SK-N-SH (cell line): ENCODE results near the gene TRAPPC12. TPM values are rescaled to one million over a fixed set of nuclear protein-coding genes. Genes with fewer than 3 reads are reported as not detected.

Source experiments
- CTCF ChIA-PET: fragments of 300-600, 350-600 bp; formaldehyde crosslinking; extraction: SDS; loops from one replicate; lab custom pipeline; 2021; lab: Yijun Ruan, JAX
- POLR2A ChIA-PET: fragments of 350-600 bp; sonication (Branson Sonifier 250); formaldehyde crosslinking; extraction: SDS; loops from one replicate; lab custom pipeline; 2020; ENCODE audit warnings: antibody characterized with exemption, inconsistent platforms; lab: Yijun Ruan, JAX
- DNase-seq: peaks from one replicate; pipeline ENCODE4 v3.0.0; 2012
- H2AFZ ChIP-seq: fragments of 200-600 bp; sonication (generic); 2 replicates; pipeline ENCODE4 v1.8.1; 2016; ENCODE audit warnings: antibody characterized with exemption, mild to moderate bottlenecking, low read depth
- H3F3A ChIP-seq: fragments of 200-600 bp; sonication (generic); replicated peaks from 2 replicates; pipeline ENCODE3; 2016; ENCODE audit warnings: antibody characterized with exemption, mild to moderate bottlenecking; ENCODE audit not compliant: insufficient read depth
- H3K27ac ChIP-seq, 2 experiments: fragments of 200-500 bp in 1 of 2; fragments of 200-600 bp in 1 of 2; sonication (Bioruptor generic) in 1 of 2; sonication (generic), shearing (Covaris generic) in 1 of 2; 2 replicates each; pipeline versions ENCODE4 v1.5.1 to v1.6.1; 2014 to 2016; ENCODE audit warnings: low read depth in 2 of 2, inconsistent platforms in 1 of 2, low read length in 1 of 2, mild to moderate bottlenecking in 1 of 2, mixed read lengths in 1 of 2
- H3K27me3 ChIP-seq: fragments of 200-600 bp; sonication (generic), shearing (Covaris generic); 2 replicates; pipeline ENCODE4 v1.6.1; 2016; ENCODE audit warnings: mixed run types; ENCODE audit not compliant: insufficient read depth
- H3K36me3 ChIP-seq, 2 experiments: fragments of 200-500 bp in 1 of 2; fragments of 200-600 bp in 1 of 2; sonication (Bioruptor generic) in 1 of 2; sonication (generic) in 1 of 2; replicated peaks in 1 of 2; 2 replicates each; pipeline versions ENCODE3 to v1.5.1; 2014 to 2016; ENCODE audit warnings: low read length in 1 of 2, mild to moderate bottlenecking in 1 of 2; ENCODE audit not compliant: insufficient read depth in 2 of 2, control insufficient read depth in 1 of 2
- H3K4me1 ChIP-seq, 2 experiments: fragments of 200-500 bp in 1 of 2; fragments of 200-600 bp in 1 of 2; sonication (Bioruptor generic) in 1 of 2; sonication (generic), shearing (Covaris generic) in 1 of 2; 2 replicates each; pipeline versions ENCODE4 v1.5.1 to v1.6.1; 2014 to 2016; ENCODE audit warnings: low read depth in 1 of 2, low read length in 1 of 2, mixed run types in 1 of 2; ENCODE audit not compliant: insufficient read depth in 2 of 2, control insufficient read depth in 1 of 2
- H3K4me2 ChIP-seq: fragments of 200-600 bp; sonication (generic), shearing (Covaris generic); 2 replicates; pipeline ENCODE4 v1.6.1; 2017; ENCODE audit warnings: mixed run types
- H3K4me3 ChIP-seq, 2 experiments: fragments of 200-500 bp in 1 of 2; fragments of 200-600 bp in 1 of 2; sonication (Bioruptor generic) in 1 of 2; sonication (generic), shearing (Covaris generic) in 1 of 2; 2 replicates each; pipeline versions ENCODE4 v1.5.1 to v1.8.1; 2014 to 2016; ENCODE audit warnings: low read depth in 2 of 2, inconsistent platforms in 1 of 2, low read length in 1 of 2, mild to moderate bottlenecking in 1 of 2, mixed read lengths in 1 of 2, moderate library complexity in 1 of 2
- H3K79me2 ChIP-seq: fragments of 200-600 bp; sonication (generic); 2 replicates; pipeline ENCODE4 v1.8.1; 2017; ENCODE audit warnings: mild to moderate bottlenecking; ENCODE audit not compliant: insufficient read depth
- H3K9ac ChIP-seq: fragments of 200-600 bp; sonication (generic); 2 replicates; pipeline ENCODE4 v1.6.1; 2017; ENCODE audit warnings: mixed run types
- H3K9me2 ChIP-seq: fragments of 200-600 bp; sonication (generic); 2 replicates; pipeline ENCODE4 v1.6.1; 2017; ENCODE audit warnings: mixed run types
- H3K9me3 ChIP-seq: fragments of 200-600 bp; sonication (generic); 2 replicates; pipeline ENCODE4 v1.6.1; 2017; ENCODE audit warnings: mixed run types, mild to moderate bottlenecking, moderate library complexity
- H4K20me1 ChIP-seq: fragments of 200-600 bp; sonication (generic); 2 replicates; pipeline ENCODE4 v1.6.1; 2017; ENCODE audit warnings: mild to moderate bottlenecking, mixed run types; ENCODE audit not compliant: insufficient read depth
- CHD2 ChIP-seq: fragments of 150-350 bp; IDR thresholded peaks from 2 replicates; pipeline ENCODE4 v1.6.1; 2018; ENCODE audit warnings: low read length; ENCODE audit not compliant: partially characterized antibody
- EP300 ChIP-seq, 2 experiments: IDR thresholded peaks; 2 replicates each; pipeline versions ENCODE4 v1.4.0 to v1.6.1; 2012; ENCODE audit warnings: borderline replicate concordance in 1 of 2, low read depth in 1 of 2, low read length in 1 of 2
- EZH2phosphoT487 ChIP-seq: fragments of 200-600 bp; sonication (generic); IDR thresholded peaks from 2 replicates; pipeline ENCODE4 v1.6.1; 2017; ENCODE audit warnings: low read depth, mixed run types, mild to moderate bottlenecking, antibody characterized with exemption, moderate library complexity, borderline replicate concordance
- FOSL2 ChIP-seq: IDR thresholded peaks from 2 replicates; pipeline ENCODE4 v1.4.0; 2012; ENCODE audit warnings: low read depth, mild to moderate bottlenecking, moderate library complexity, borderline replicate concordance
- FOXM1 ChIP-seq: IDR thresholded peaks from 2 replicates; pipeline ENCODE4 v1.4.0; 2012; ENCODE audit warnings: low read depth, mild to moderate bottlenecking
- GABPA ChIP-seq: IDR thresholded peaks from 2 replicates; pipeline ENCODE4 v1.4.0; 2012; ENCODE audit warnings: low read depth, mild to moderate bottlenecking
- JUND ChIP-seq: IDR thresholded peaks from 2 replicates; pipeline ENCODE4 v1.4.0; 2012
- MAX ChIP-seq: IDR thresholded peaks from 2 replicates; pipeline ENCODE4 v1.4.0; 2012; ENCODE audit warnings: low read depth
- MEF2A ChIP-seq: IDR thresholded peaks from 2 replicates; pipeline ENCODE4 v1.4.0; 2012; ENCODE audit warnings: low read depth, borderline replicate concordance
- MXI1 ChIP-seq: IDR thresholded peaks from 2 replicates; pipeline ENCODE4 v1.6.1; 2012; ENCODE audit warnings: mild to moderate bottlenecking, low read depth, low read length, improper control_type of control experiment
- PBX3 ChIP-seq: IDR thresholded peaks from 2 replicates; pipeline ENCODE4; 2012
- RCOR1 ChIP-seq: fragments of 150-350 bp; IDR thresholded peaks from 2 replicates; pipeline ENCODE4 v1.6.1; 2017; ENCODE audit warnings: antibody characterized with exemption, low read length
- RFX5 ChIP-seq: IDR thresholded peaks from 2 replicates; pipeline ENCODE4 v1.6.1; 2012; ENCODE audit warnings: mild to moderate bottlenecking, improper control_type of control experiment, low read length
- TAF1 ChIP-seq: IDR thresholded peaks from 2 replicates; pipeline ENCODE4 v1.6.1; 2012; ENCODE audit warnings: low read depth, mild to moderate bottlenecking, low read length, moderate library complexity, borderline replicate concordance
- TEAD4 ChIP-seq: IDR thresholded peaks from 2 replicates; pipeline ENCODE4 v1.4.0; 2012; ENCODE audit warnings: mild to moderate bottlenecking, borderline replicate concordance; ENCODE audit not compliant: insufficient read depth
- USF1 ChIP-seq: IDR thresholded peaks from 2 replicates; pipeline ENCODE4 v1.4.0; 2012; ENCODE audit warnings: low read depth, borderline replicate concordance
- ZBTB33 ChIP-seq: IDR thresholded peaks from 2 replicates; pipeline ENCODE4 v1.4.0; 2012; ENCODE audit warnings: low read depth, borderline replicate concordance
- WGBS: methylation state at CpG from one replicate; pipeline ENCODE4 v1.1.6; 2017; ENCODE audit warnings: low lambda C conversion rate; 5-methylcytosine and 5-hydroxymethylcytosine counted together
- polyA plus RNA-seq, 3 experiments: library from polyadenylated mRNA; depleted of rRNA; stranded (reverse); fragments of >200 nt; gene quantifications; 2 replicates each; pipeline ENCODE4 v1.2.3, GENCODE V29; 2012

The TRAPPC12 gene
- polyA plus RNA-seq, 1 of the 3 experiments (the other 2 are of a cell fraction): 83.3 TPM

- CTCF ChIA-PET: interaction anchor here (1.2 kb wide), 1 partner anchor 9 kb away, joined by 3 read pairs; no protein-coding TSS in a partner anchor
- Histone ChIP-seq H3K27ac (no peak overlapping the region), H3K79me2 (peaks cover 88% of the 10 kb centered on the region), H3K27me3 (no peaks in the 10 kb centered on the region), H3F3A (peaks cover 3% of the 10 kb centered on the region), H3K9me2 (no peaks in the 10 kb centered on the region), H3K9ac (no peak overlapping the region), H3K4me1 (peaks cover 0 to 3% of the 10 kb centered on the region in 2 experiments; a peak in 2 of 4 replicates), H3K4me3 (no peak overlapping the region), H2AFZ (no peak overlapping the region), H3K36me3 (peaks cover 60 to 80% of the 10 kb centered on the region in 2 experiments), H4K20me1 (no peaks in the 10 kb centered on the region; the same call in 1 of the 2 replicates), H3K9me3 (no peaks in the 10 kb centered on the region), H3K4me2 (no peak overlapping the region)
- POLR2A ChIA-PET: no interaction called here
- no peak for DNase-seq
- 98% methylated on average over 8 of the region's 8 CpGs for WGBS
- no peak for TF ChIP-seq MEF2A
- no peak for TF ChIP-seq RCOR1
- no peak for TF ChIP-seq FOXM1
- TF ChIP-seq USF1: no peak
- no peak for TF ChIP-seq TEAD4
- no peak for TF ChIP-seq FOSL2
- TF ChIP-seq MXI1: no peak
- no peak for TF ChIP-seq GABPA
- no peak for TF ChIP-seq ZBTB33
- TF ChIP-seq PBX3: no peak
- no peak for TF ChIP-seq JUND
- TF ChIP-seq MAX: no peak
- TF ChIP-seq TAF1: no peak
- TF ChIP-seq CHD2: no peak
Observed at GRCh38 chr2:3390041-3390440, 10.5 kb downstream of the TRAPPC12 start.

- WGBS: 97% methylated on average over 4 of the region's 4 CpGs
- DNase-seq: no peak
- Histone ChIP-seq H3K27ac (no peak overlapping the region), H4K20me1 (no peaks in the 10 kb centered on the region; the same call in 1 of the 2 replicates), H3K4me3 (no peak overlapping the region), H3K36me3 (peaks cover 73% of the 10 kb centered on the region in 2 experiments), H3K9me2 (no peaks in the 10 kb centered on the region), H2AFZ (no peak overlapping the region), H3K27me3 (no peaks in the 10 kb centered on the region), H3K79me2 (peaks cover 89% of the 10 kb centered on the region), H3K9ac (no peak overlapping the region), H3F3A (no peaks in the 10 kb centered on the region), H3K4me1 (no peaks in the 10 kb centered on the region), H3K9me3 (peaks cover 16% of the 10 kb centered on the region; the same call in 1 of the 2 replicates), H3K4me2 (no peak overlapping the region)
- no peak for TF ChIP-seq CHD2
- TF ChIP-seq USF1: no peak
- no peak for TF ChIP-seq JUND
- no peak for TF ChIP-seq MAX
- no peak for TF ChIP-seq MXI1
- no peak for TF ChIP-seq TAF1
- no peak for TF ChIP-seq RFX5
- no peak for TF ChIP-seq EP300 (IDR thresholded peaks at IDR 0.05; ENCODE audit: borderline replicate concordance in 1 of 2, low read depth in 1 of 2, low read length in 1 of 2)
- no peak for TF ChIP-seq GABPA
- no peak for TF ChIP-seq EZH2phosphoT487
- CTCF ChIA-PET: interaction anchor here (1.3 to 3.3 kb wide), 3 partner anchors 8 to 31 kb away, joined by 3 to 14 read pairs (median 5); partner anchors contain the start of gene TRAPPC12
- POLR2A ChIA-PET: interaction anchor here (1.8 kb wide), 1 partner anchor 11 kb away, joined by 5 read pairs; no protein-coding TSS in a partner anchor
Observed at GRCh38 chr2:3392216-3392615, 12.7 kb downstream of the TRAPPC12 start.
